Measurements from ENCODE around the gene EPC2.

DNA sequence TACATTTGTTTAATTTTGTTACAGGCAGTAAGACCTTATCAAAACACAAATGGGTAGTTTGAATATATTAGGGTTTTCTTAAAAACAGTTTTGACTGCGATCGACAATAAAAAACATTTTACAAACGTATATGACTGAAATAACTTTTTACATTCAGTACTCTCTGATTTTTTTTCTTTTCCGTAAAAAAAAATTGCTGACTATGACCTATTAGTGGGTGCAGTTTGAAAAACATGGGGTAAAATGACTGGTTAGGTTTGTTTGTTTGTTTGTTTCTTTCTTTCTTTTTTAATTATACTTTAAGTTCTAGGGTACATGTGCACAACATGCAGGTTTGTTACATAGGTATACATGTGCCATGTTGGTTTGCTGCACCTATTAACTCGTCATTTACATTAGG is 36.9 kb downstream of the EPC2 start:
- TF ChIP-seq, protein P1, sequence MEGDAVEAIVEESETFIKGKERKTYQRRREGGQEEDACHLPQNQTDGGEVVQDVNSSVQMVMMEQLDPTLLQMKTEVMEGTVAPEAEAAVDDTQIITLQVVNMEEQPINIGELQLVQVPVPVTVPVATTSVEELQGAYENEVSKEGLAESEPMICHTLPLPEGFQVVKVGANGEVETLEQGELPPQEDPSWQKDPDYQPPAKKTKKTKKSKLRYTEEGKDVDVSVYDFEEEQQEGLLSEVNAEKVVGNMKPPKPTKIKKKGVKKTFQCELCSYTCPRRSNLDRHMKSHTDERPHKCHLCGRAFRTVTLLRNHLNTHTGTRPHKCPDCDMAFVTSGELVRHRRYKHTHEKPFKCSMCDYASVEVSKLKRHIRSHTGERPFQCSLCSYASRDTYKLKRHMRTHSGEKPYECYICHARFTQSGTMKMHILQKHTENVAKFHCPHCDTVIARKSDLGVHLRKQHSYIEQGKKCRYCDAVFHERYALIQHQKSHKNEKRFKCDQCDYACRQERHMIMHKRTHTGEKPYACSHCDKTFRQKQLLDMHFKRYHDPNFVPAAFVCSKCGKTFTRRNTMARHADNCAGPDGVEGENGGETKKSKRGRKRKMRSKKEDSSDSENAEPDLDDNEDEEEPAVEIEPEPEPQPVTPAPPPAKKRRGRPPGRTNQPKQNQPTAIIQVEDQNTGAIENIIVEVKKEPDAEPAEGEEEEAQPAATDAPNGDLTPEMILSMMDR (conservative IDR thresholded peaks at IDR 0.05), result no peak
- TF ChIP-seq ZFX (IDR thresholded peaks at IDR 0.05), result no peak

Measured in C4-2B (cell line).